ENCODE results near the gene AFAP1L2.

DNA sequence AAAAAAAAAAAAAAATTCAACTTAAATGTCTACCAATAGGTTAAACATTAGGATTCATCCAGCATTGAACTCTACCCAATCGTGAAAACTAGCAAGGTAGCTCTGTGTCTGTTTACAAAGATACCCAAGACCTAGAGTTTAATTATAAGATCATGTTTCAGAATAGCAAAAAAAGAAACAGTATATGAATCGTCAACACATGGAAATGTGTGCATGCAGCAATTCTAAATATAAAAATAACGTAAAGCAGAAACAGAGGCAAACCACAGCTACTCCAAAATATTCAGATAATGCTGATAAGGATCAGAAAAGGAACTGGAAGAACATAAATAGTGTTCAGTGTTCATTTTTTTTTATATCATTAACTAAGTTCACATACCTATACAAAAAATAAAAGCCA lies 68.7 kb downstream of the AFAP1L2 start:
- TF ChIP-seq, protein P1, sequence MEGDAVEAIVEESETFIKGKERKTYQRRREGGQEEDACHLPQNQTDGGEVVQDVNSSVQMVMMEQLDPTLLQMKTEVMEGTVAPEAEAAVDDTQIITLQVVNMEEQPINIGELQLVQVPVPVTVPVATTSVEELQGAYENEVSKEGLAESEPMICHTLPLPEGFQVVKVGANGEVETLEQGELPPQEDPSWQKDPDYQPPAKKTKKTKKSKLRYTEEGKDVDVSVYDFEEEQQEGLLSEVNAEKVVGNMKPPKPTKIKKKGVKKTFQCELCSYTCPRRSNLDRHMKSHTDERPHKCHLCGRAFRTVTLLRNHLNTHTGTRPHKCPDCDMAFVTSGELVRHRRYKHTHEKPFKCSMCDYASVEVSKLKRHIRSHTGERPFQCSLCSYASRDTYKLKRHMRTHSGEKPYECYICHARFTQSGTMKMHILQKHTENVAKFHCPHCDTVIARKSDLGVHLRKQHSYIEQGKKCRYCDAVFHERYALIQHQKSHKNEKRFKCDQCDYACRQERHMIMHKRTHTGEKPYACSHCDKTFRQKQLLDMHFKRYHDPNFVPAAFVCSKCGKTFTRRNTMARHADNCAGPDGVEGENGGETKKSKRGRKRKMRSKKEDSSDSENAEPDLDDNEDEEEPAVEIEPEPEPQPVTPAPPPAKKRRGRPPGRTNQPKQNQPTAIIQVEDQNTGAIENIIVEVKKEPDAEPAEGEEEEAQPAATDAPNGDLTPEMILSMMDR (conservative IDR thresholded peaks at IDR 0.05; ENCODE audit: low read length), result no peak
- TF ChIP-seq EZH2phosphoT487 (IDR thresholded peaks at IDR 0.05; ENCODE audit: borderline replicate concordance), result no peak
